HCT116 (cell line): ENCODE data around the gene AEBP2. TPM values are rescaled to one million over a fixed set of nuclear protein-coding genes. Genes with fewer than 3 reads are reported as not detected.

ENCODE experiments used
- ATAC-seq: fragments of 200-7000 bp; cut with Tn5 transposase; 2 replicates; pipeline ENCODE4 v1.9.1; 2020; ENCODE audit warnings: mild to moderate bottlenecking, moderate library complexity
- BruUV-seq: library from RNA; stranded (reverse); fragments of 400-500 nt; replicated peaks from 2 replicates; lab custom pipeline; 2021; lab: Mats Ljungman, UMichigan
- CTCF ChIA-PET: fragments of 300-600 bp; sonication (Branson Sonifier 250); formaldehyde crosslinking; loops from one replicate; lab custom pipeline; 2021; ENCODE audit warnings: antibody characterized with exemption; lab: Charles Lee
- POLR2A ChIA-PET: fragments of 300-600, 350-600 bp; sonication (Branson Sonifier 250); formaldehyde crosslinking; loops from one replicate; lab custom pipeline; 2021; ENCODE audit warnings: antibody characterized with exemption; lab: Charles Lee
- RAD21 ChIA-PET, 2 experiments: fragments of 300-600 bp; sonication (Branson Sonifier 250); formaldehyde crosslinking; loops; one replicate each; lab custom pipeline; 2023; ENCODE audit warnings: low total read pairs in 2 of 2; ENCODE audit not compliant: uncharacterized antibody in 2 of 2, unreplicated experiment in 2 of 2, low non-redundant PET in 1 of 2; lab: Charles Lee
- DNase-seq: peaks from one replicate; pipeline ENCODE4 v3.0.0-alpha.2; 2010; ENCODE audit warnings: low read depth, low spot score
- H2AFZ ChIP-seq: fragments of 200-600 bp; shearing (Covaris generic), sonication (generic); 2 replicates; pipeline ENCODE4 v1.6.1; 2017; ENCODE audit warnings: low read depth, mixed run types, mixed read lengths, antibody characterized with exemption, low read length; ENCODE audit not compliant: poor library complexity, severe bottlenecking
- H3K27ac ChIP-seq: 2 replicates; pipeline ENCODE4 v1.5.1; 2012; ENCODE audit warnings: low read depth, low read length
- H3K27me3 ChIP-seq: fragments of 200-600 bp; sonication (generic); 2 replicates; pipeline ENCODE4 v1.6.1; 2016; ENCODE audit warnings: mixed run types, low read length, mixed read lengths; ENCODE audit not compliant: insufficient read depth
- H3K36me3 ChIP-seq, 2 experiments: fragments of 200-500 bp in 1 of 2; fragments of 200-600 bp in 1 of 2; sonication (Bioruptor generic) in 1 of 2; sonication (generic) in 1 of 2; 2 replicates each; pipeline versions ENCODE4 v1.5.1 to v1.6.1; 2014 to 2016; ENCODE audit warnings: low read length in 2 of 2, inconsistent platforms in 1 of 2, mixed read lengths in 1 of 2, mixed run types in 1 of 2; ENCODE audit not compliant: insufficient read depth in 2 of 2, control insufficient read depth in 1 of 2
- H3K4me1 ChIP-seq, 2 experiments: fragments of 200-600 bp in 1 of 2; sonication (generic) in 1 of 2; 2 replicates each; pipeline versions ENCODE4 v1.5.1 to v1.6.1; 2012 to 2017; ENCODE audit warnings: low read length in 2 of 2, inconsistent platforms in 1 of 2, mild to moderate bottlenecking in 1 of 2, mixed read lengths in 1 of 2, mixed run types in 1 of 2, moderate library complexity in 1 of 2; ENCODE audit not compliant: insufficient read depth in 2 of 2, control insufficient read depth in 1 of 2
- H3K4me2 ChIP-seq: fragments of 200-600 bp; sonication (generic); 2 replicates; pipeline ENCODE4 v1.6.1; 2017; ENCODE audit warnings: mixed run types, low read length, mixed read lengths
- H3K4me3 ChIP-seq, 2 experiments: fragments of 200-600 bp in 1 of 2; sonication (generic) in 1 of 2; replicated peaks in 1 of 2; 2 replicates each; pipeline ENCODE4 v1.5.1; 2011 to 2016; ENCODE audit warnings: low read length in 2 of 2, control low read depth in 1 of 2, low read depth in 1 of 2, mild to moderate bottlenecking in 1 of 2, mixed read lengths in 1 of 2, mixed run types in 1 of 2
- H3K79me2 ChIP-seq: fragments of 200-600 bp; sonication (generic); 2 replicates; pipeline ENCODE4 v1.6.1; 2017; ENCODE audit warnings: mild to moderate bottlenecking, mixed run types, low read length, moderate library complexity, mixed read lengths; ENCODE audit not compliant: insufficient read depth
- H3K9ac ChIP-seq: fragments of 200-600 bp; sonication (generic); 2 replicates; pipeline ENCODE4 v1.6.1; 2016; ENCODE audit warnings: low read length, mixed read lengths
- H3K9me2 ChIP-seq: fragments of 200-600 bp; sonication (generic), shearing (Covaris generic); 2 replicates; pipeline ENCODE4 v1.6.1; 2017; ENCODE audit warnings: mixed run types, mild to moderate bottlenecking, moderate library complexity; ENCODE audit not compliant: insufficient read depth
- H3K9me3 ChIP-seq, 2 experiments: fragments of 200-500 bp in 1 of 2; fragments of 200-600 bp in 1 of 2; sonication (Bioruptor generic) in 1 of 2; sonication (generic) in 1 of 2; 2 replicates each; pipeline ENCODE4 v1.6.1; 2014 to 2017; ENCODE audit warnings: low read length in 2 of 2, mixed read lengths in 2 of 2, inconsistent platforms in 1 of 2, low read depth in 1 of 2, mild to moderate bottlenecking in 1 of 2, mixed run types in 1 of 2, moderate library complexity in 1 of 2; ENCODE audit not compliant: control insufficient read depth in 1 of 2, insufficient read depth in 1 of 2
- H4K20me1 ChIP-seq: fragments of 200-600 bp; sonication (generic), shearing (Covaris generic); 2 replicates; pipeline ENCODE4 v1.6.1; 2017; ENCODE audit warnings: mixed run types, mild to moderate bottlenecking, moderate library complexity; ENCODE audit not compliant: insufficient read depth
- ATF3 ChIP-seq: IDR thresholded peaks from 2 replicates; pipeline ENCODE4 v1.6.1; 2012
- CBX3 ChIP-seq: IDR thresholded peaks from 2 replicates; pipeline ENCODE4 v1.6.1; 2012; ENCODE audit warnings: low read depth
- CEBPB ChIP-seq: IDR thresholded peaks from 2 replicates; pipeline ENCODE4 v1.6.1; 2012; ENCODE audit warnings: low read depth
- CTCF ChIP-seq, 3 experiments: fragments of 200-600 bp in 1 of 3; sonication (generic) in 1 of 3; IDR thresholded peaks in 2 of 3; conservative IDR thresholded peaks in 1 of 3; 2 replicates each; pipeline ENCODE4 v1.5.1; 2012 to 2017; ENCODE audit warnings: low read depth in 2 of 3, low read length in 2 of 3, antibody characterized with exemption in 1 of 3, borderline replicate concordance in 1 of 3, control low read depth in 1 of 3, mild to moderate bottlenecking in 1 of 3, mixed read lengths in 1 of 3, mixed run types in 1 of 3, moderate library complexity in 1 of 3; ENCODE audit not compliant: insufficient read depth in 1 of 3
- ELF1 ChIP-seq: IDR thresholded peaks from 2 replicates; pipeline ENCODE4 v1.6.1; 2012; ENCODE audit warnings: low read depth, borderline replicate concordance
- EZH2 ChIP-seq: fragments of 200-600 bp; sonication (generic); IDR thresholded peaks from 2 replicates; pipeline ENCODE4 v1.6.1; 2017; ENCODE audit warnings: antibody characterized with exemption, mixed run types
- EZH2phosphoT487 ChIP-seq: fragments of 200-600 bp; IDR thresholded peaks from 2 replicates; pipeline ENCODE4 v1.6.1; 2018; ENCODE audit warnings: antibody characterized with exemption, borderline replicate concordance
- MAX ChIP-seq: IDR thresholded peaks from 2 replicates; pipeline ENCODE4 v1.6.1; 2012
- POLR2A ChIP-seq: IDR thresholded peaks from 2 replicates; pipeline ENCODE4 v1.7.0; 2011; ENCODE audit warnings: borderline replicate concordance; ENCODE audit not compliant: insufficient read depth, insufficient read length; ENCODE audit errors: extremely low read depth
- POLR2AphosphoS5 ChIP-seq: IDR thresholded peaks from 2 replicates; pipeline ENCODE4 v1.6.1; 2011; ENCODE audit warnings: mild to moderate bottlenecking, low read depth, low read length, moderate library complexity
- RAD21 ChIP-seq: IDR thresholded peaks from 2 replicates; pipeline ENCODE4 v1.6.1; 2012; ENCODE audit warnings: low read depth, mild to moderate bottlenecking
- REST ChIP-seq: IDR thresholded peaks from 2 replicates; pipeline ENCODE4 v1.6.1; 2012; ENCODE audit warnings: low read depth
- SIN3A ChIP-seq: IDR thresholded peaks from 2 replicates; pipeline ENCODE4 v1.6.1; 2012; ENCODE audit warnings: low read depth
- SP1 ChIP-seq: IDR thresholded peaks from 2 replicates; pipeline ENCODE4 v1.6.1; 2012; ENCODE audit warnings: low read depth
- SRF ChIP-seq: IDR thresholded peaks from 2 replicates; pipeline ENCODE4 v1.6.1; 2012; ENCODE audit warnings: low read depth
- TCF7L2 ChIP-seq: IDR thresholded peaks from 2 replicates; pipeline ENCODE4 v1.7.0; 2011; ENCODE audit warnings: borderline replicate concordance, inconsistent platforms; ENCODE audit not compliant: insufficient read depth, insufficient read length; ENCODE audit errors: extremely low read depth
- YY1 ChIP-seq: IDR thresholded peaks from 2 replicates; pipeline ENCODE4 v1.6.1; 2011; ENCODE audit warnings: low read length, low read depth, moderate library complexity, mild to moderate bottlenecking; ENCODE audit not compliant: insufficient replicate concordance; ENCODE audit errors: extremely low read depth
- ZBTB33 ChIP-seq: IDR thresholded peaks from 2 replicates; pipeline ENCODE4 v1.6.1; 2011; ENCODE audit warnings: mild to moderate bottlenecking, low read length, moderate library complexity; ENCODE audit not compliant: insufficient replicate concordance; ENCODE audit errors: extremely low read depth
- ZFX ChIP-seq: fragments of 450-650 bp; IDR thresholded peaks from 2 replicates; pipeline ENCODE4 v1.6.1; 2017
- intact Hi-C: fragments of 100-400 bp; cut with micrococcal nuclease; formaldehyde crosslinking; loops from 2 replicates; pipeline ENCODE4 v1.10.0; 2022
- total RNA-seq: library from RNA; stranded (reverse); gene quantifications from one replicate; pipeline ENCODE4 v1.2.1, GENCODE V29; 2021; ENCODE audit not compliant: unreplicated experiment

The AEBP2 gene
- total RNA-seq, 1 experiment from 2014 or later, result 44.6 TPM

- peaks cover 11% of the 10 kb centered on the region in 2 experiments; a peak in 3 of 4 replicates for H3K4me1 ChIP-seq
- intact Hi-C loops, result no loop called here
- no peaks in the 10 kb centered on the region for H3K79me2 ChIP-seq
- H3K27me3 ChIP-seq, result no peaks in the 10 kb centered on the region
- H4K20me1 ChIP-seq, result no peaks in the 10 kb centered on the region
- H3K9ac ChIP-seq, result no peak overlapping the region
- no peak for TF ChIP-seq YY1
- no peak for TF ChIP-seq ATF3
- TF ChIP-seq TCF7L2, result no peak
- no peak for TF ChIP-seq RAD21
- no peak for TF ChIP-seq MAX
- TF ChIP-seq ELF1, result no peak
- TF ChIP-seq CEBPB, result no peak
- TF ChIP-seq POLR2AphosphoS5, result no peak
- no peak for TF ChIP-seq ZFX
- TF ChIP-seq SIN3A, result no peak
- no peak for TF ChIP-seq EZH2phosphoT487
- no peak for TF ChIP-seq REST
- TF ChIP-seq CBX3, result no peak
- no peak for TF ChIP-seq SP1
- TF ChIP-seq POLR2A, result no peak
- TF ChIP-seq ZBTB33, result no peak
- TF ChIP-seq CTCF (IDR thresholded peaks at IDR 0.05 in 2 of 3, conservative IDR thresholded peaks at IDR 0.05 in 1 of 3; ENCODE audit: borderline replicate concordance in 1 of 3, insufficient read depth in 1 of 3, low read depth in 2 of 3, low read length in 2 of 3), result no peak
- TF ChIP-seq EZH2, result no peak
- TF ChIP-seq SRF, result no peak
- no peaks in the 10 kb centered on the region for H3K36me3 ChIP-seq
- H3K4me3 ChIP-seq, result no peak overlapping the region
- no TSS peak for BruUV-seq
- no peaks in the 10 kb centered on the region for H3K9me2 ChIP-seq
- H3K4me2 ChIP-seq, result no peak overlapping the region
- no peak overlapping the region; the same call in 1 of the 2 replicates for H3K27ac ChIP-seq
- H2AFZ ChIP-seq, result peak overlapping the region; percentile 83
- no peaks in the 10 kb centered on the region for H3K9me3 ChIP-seq
- DNase-seq, result no peak
- CTCF ChIA-PET, result no interaction called here
- POLR2A ChIA-PET, result no interaction called here
- RAD21 ChIA-PET, result interaction anchor here in 1 of 2 experiments (0.7 kb wide), 1 partner anchor 25 kb away, joined by 4 read pairs; no protein-coding TSS in a partner anchor
- no peak for ATAC-seq
Measured at GRCh38 chr12:19430988-19431387, 8.3 kb upstream of the AEBP2 start.
